DLD1 (cell line): ENCODE data around the gene LNPEP.

Source experiments
- in situ Hi-C: cut with HindIII; loops from 2 replicates; pipeline ENCODE4 v1.10.0; 2017; ENCODE audit warnings: low sequenced_read_pairs

Gene LNPEP

DNA sequence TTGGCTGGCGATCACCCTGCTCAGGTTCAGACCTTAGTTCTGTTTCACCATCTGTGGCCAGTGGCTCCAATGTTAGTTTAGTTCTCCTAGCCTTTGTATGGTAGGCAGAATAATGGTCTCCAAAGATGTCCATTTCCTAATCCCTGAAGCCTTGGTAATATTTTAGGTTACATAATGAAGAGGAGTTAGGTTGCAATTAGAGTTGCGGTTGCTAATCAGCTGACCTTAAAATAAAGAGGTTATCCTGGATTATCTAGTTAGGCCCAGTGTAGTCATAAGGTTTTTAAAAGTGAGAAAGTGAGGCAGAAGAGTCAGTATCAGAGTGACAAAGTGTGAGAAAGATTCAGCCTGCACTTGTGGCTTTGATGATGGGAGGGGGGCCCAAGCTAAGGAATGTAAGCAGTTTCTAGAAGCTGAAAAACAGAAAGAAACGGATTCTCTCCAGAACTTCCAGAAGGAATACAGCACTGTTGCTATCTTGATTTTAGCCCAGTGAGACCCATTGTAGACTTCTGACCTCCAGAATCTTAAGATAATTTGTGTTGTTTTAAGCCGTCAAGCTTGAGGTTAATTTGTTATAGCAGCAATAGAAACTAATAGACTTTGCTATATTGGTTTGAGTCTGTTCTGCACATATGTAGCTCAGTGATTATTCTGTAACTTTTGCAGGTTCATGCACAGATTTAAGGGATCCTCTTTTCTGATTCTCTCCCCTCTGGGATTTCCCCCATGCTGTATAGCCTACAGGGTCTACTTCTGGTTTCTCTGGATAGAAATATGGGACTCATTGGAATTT lies 21.6 kb downstream of the LNPEP start:
- in situ Hi-C loops = no loop called here

DNA sequence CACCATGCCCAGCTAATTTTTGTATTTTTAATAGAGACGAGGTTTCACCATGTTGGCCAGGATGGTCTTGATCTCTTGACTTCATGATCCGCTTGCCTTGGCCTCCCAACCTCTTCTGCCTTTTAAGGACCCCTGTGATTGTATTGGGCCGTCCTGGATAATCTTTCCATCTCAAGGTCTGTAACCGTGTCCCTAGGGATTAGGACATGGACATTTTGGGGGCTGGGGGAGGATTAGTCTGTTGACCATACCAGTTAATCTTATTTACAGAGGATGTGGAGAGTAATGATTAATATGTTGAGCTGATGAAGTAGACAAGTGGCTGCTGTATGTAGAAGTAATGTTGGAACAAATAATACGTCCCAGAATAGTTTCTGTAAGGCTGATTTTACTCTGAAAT lies 23.1 kb downstream of the LNPEP start:
- in situ Hi-C loops = no loop called here

DNA sequence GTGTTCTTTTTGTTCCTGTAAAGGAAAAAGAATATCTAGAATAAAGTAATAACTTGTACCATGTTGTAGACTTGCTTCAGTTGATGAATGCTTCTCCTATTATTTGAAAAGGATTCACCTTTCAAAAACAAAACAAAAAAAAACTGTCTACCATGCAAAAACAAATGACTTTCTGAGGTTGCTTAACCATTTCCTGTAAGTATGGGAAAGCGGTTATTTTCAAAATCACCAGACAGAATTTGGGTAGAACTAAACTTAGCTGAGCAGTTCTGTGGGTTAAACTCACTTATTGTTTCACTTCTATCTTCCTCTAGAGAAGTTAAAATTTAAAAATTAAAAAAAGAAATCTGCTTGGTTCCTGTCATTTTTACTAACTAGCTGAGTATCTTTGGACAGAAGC lies 25.2 kb downstream of the LNPEP start:
- in situ Hi-C loops = no loop called here

DNA sequence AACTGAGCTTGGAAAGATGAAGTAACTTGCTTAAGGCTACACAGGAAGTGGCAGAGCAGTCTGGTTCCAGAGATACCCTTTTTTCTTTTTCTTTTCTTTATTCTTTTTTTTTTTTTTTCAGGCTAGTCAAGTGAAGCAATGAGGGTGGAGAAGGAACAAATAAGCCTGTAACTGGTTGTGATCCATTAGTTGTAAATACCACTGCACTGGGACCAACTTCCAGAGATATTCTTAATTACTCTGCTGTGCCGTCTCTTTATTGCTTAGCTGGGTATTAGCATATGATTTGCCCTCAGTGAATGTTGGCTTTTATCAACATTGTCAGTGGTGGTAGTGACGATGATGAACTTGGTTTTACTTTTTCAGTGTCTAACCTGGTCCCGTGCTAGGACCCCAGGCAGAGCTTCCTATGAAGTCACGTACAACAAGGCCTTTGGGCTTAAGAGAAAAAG lies 26.7 kb downstream of the LNPEP start:
- in situ Hi-C loops = no loop called here

DNA sequence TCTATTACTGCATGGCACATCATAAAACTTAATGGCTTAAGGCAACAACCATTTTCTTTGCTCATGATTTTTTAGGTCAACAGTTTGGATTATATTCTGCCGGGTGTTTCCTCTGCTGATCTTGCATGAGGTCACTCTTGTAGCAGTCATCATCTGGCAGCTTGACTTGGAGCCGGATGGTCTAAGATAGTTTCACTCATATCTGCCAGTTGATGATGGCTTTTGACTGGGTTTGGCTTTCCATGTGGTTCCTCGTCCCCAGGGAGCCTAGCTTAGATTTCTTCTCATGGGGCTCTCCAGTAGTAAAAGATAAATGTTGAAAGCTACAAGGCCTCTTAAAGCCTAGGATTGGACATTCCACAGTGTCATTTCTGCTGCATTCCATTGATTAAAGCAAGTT lies 27.4 kb downstream of the LNPEP start:
- in situ Hi-C loops = no loop called here

DNA sequence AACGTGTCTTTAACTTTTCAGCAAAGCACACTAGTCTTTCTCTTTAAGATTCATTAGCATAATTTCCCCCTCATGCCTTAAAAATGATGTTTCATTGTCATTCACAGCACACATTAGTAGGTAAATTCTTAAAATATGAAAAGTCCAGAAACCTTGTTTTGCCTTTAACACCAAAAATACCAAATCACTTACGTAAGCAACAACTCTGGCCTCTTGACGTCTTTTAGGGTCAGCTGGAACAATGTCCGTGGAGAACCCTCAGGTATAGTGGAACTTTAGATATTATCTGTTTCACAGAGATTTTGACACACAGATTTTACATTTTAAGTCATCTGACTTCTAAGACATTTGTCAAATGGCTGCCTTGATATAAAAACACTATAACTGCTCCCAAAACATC lies 30.9 kb downstream of the LNPEP start:
- in situ Hi-C loops = no loop called here

DNA sequence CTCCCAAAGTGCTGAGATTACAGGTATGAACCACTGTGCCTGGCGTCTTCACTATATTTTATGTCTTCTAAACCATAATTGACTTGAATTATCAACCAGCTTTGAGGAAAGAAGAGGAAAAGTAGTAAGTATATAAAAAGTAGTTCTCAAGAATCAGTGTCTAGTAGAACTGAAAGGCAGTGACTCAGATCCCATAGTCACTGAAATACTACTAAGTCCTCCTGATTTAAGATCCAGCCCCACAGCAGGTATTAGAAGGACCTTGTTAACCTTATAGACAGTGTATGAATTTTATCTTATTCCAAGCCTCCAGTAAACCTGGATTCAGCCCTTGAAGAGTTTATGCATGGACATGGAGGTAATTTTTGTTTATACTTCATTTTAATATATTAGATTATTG lies 31.5 kb downstream of the LNPEP start:
- in situ Hi-C loops = no loop called here

DNA sequence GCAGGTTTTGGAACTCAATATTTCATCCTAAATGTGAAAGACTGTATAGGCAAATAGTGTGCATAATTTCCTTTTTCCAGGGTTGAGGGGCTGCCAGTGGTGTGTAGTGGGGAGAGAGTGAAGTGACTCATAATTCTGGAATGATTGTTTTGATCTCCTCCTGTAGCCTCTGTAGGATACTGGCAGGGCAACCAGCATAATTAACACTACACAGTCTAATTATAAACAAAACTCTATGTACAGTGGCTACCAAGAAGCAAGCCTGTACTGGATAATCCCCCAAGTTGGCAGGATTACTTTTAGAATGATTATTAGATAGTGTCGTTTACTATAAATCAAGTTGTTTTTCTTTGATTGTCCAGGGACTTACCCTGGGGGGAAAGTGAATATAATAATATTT lies 32.2 kb downstream of the LNPEP start:
- in situ Hi-C loops = no loop called here

DNA sequence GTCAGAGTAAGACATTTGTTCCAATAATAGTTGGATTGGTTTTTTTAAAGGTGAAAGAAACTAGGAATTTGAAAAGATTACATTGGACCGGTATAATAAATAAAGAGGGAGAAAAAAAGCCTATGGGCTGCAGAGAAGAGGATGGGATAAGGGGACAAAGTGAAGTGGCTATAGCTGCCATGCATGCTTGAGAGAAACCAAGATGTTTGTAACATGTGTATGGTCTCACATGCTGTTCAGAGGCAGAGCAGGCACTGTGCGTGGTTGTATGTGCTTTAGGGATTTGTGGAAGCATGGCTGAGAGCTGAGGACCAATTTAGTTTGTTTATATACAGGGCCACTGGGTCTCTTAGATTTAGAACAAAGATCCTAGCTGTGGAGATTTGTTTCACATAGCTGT lies 32.7 kb downstream of the LNPEP start:
- in situ Hi-C loops = no loop called here

DNA sequence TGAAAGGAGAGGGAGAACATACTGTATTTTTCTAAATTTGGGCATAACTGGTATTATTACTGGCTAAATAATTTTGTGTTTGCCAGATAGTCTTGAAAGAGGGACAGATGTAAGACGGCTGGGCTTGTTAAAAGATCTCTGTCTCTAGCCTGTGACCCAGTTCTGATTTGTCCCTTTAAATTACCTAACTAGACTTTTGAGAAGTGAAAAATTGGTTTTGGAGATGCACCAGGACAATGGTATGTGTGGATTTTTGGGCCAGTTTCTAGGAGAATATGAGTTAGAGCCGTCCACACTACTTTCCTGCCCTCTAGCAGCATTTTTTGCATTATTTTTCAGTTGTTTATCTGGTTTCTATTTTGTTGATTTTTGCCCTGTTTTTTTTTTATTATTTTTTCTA lies 33.5 kb downstream of the LNPEP start:
- in situ Hi-C loops = no loop called here

DNA sequence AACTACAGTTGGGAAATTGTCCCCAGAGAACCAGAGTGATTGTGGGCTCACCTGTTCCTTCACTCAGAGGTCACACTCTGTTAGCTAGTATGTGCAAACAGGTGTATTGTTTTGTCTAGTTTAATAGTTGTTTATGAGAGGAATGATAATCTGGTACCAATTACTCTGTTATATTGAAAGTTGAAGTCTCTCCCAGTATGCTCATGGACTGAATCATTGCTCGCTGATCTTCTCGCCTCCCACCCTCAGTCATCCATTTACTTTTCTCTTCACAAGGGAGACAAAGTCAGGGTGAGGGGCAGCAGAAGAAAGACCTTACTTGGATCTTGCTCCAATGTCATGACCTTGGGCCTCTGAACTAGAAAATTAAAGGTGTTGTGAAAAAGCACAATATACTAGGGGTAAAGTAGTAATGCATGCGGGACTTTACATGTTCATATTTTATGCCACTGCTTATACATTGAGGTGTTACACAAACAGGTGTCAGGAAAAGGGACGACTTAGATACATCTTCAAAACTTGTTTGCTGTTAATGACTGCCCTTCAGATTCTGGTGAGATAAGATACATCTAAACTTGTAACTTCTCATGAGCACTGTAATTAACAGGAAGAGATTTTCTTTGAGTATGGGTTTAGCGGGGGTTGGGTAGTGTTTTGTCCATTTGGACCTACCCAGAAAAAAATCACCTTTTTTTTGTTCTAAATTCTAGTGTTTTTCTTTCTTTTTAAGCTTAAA lies 36.9 kb downstream of the LNPEP start:
- in situ Hi-C loops = no loop called here

DNA sequence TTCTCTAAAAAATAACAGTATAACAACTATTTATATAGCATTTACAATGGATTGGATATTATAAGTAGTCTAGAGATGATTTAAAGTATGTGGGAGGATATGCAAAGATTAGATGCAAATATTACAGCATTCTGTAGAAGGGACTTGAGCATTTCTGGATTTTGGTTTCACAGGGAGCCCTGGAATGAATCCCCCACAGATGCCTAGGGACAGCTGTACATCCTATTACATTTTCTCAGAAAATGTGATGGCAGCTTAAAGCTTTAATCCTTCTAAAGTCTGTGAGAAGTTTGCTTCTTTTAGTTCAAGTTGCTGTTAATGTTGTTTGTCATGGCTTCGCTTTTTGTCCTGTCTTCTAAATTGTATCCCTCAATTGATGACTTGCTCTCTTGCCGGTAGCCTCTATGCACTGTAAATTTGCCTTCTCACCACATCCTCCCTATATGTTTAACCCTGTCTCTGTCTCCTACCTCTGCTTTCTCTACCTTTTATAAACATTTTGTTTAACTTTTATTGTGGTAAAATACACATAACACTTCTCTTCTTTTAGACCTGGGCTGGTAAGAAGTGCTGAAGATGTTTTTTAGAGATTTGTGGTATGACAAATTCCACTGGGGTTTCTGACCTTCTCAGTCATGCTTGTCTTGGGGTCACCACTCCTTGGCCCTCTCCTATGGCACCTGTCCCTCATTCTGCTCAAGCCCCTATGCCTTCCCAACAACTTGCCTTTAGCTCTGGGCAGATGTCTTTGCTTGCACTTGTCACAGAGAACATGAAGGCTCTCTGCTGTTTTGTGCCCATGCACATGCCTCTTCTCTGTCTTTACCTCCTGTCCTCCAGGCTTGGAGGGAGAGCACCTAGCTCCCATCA lies 37.9 kb downstream of the LNPEP start:
- in situ Hi-C loops = no loop called here

DNA sequence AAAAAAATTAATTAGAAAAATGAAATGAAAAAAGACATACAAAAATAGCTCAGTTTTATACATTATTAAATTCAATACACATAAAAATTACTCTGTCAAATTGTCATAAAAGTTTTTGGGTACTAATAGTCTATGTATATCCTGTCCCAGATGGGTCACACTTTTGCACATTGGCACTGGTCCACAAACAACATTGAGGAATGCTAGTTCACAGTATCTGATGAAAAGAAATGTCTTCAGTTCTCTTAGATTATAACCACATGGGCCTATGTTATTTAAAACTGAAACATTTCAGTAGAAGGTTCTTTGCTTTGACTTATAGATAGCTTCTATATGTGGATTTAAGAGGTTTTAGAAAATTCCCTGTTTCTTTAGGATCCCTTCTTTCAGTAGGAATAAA lies 39.8 kb downstream of the LNPEP start:
- in situ Hi-C loops = no loop called here

DNA sequence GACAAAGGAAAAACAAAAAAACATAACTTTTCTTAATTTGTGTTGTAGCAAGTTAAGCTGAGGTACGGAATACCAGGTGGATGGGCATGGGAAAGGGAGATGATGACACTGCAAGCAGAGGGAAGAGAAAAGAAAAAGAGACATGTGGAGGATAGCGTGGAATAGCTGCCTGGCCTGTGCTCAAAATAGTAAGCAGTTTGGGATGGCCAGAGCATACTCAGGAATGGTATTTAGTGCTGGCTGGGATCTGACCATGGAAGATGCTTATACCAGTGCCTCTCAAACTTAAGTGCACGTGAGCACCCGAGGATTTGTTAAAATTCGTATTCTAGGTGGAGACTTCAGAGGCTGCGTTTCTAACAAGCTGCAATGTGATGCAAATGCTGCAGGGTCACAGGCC lies 41.3 kb downstream of the LNPEP start:
- in situ Hi-C loops = no loop called here

DNA sequence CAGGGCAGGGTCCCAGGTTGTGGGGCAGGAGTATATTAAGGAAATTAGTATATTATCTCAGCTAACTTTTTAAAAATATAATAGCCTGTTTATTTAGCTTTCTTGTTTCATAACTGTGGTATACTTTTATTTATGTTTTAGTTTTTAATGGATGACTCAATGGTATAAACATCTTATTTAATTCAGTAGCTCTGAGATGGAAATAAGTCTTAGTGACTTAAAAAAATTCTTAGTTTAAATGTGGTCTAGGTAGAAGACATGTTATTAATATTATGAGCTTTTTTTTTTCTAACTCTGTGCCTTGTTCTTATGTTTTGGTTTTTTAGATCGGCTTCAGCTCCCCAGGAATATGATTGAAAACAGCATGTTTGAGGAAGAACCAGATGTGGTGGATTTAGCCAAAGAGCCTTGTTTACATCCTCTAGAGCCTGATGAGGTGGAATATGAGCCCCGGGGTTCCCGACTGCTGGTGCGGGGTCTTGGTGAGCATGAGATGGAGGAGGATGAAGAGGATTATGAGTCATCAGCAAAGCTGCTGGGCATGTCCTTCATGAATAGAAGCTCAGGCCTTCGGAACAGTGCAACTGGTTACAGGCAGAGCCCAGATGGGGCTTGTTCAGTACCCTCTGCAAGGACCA lies 43.1 kb downstream of the LNPEP start:
- in situ Hi-C loops = no loop called here

DNA sequence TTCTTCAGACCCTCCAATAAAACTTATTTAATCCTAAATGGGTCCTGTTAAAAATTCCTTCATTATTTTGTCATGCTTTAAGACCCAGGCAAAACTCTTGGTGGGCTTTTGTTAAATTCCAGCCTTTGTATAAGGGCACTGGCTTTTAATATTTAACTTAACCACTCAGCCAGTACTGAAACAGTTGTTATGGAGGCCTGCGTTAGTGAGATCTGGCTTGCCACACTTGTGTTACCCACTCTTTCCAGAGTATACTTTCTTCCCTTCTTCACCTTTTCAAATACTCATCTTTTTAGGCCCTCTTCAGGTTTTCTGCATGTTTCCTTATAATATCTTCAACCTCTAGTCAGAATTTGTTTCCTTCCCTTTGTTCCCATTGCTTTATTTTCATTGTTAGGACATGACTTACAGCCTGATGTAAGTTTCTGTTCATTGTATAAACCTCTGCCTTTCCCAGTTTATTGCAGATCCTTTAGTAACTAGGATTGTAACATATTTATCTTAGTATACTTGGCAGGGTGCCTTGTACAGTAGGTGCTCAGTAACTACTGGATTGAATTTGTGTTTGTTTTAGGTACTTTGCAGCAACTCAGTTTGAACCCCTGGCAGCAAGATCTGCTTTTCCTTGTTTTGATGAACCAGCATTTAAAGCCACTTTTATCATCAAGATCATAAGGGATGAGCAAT lies 48.8 kb downstream of the LNPEP start:
- in situ Hi-C loops = no loop called here

DNA sequence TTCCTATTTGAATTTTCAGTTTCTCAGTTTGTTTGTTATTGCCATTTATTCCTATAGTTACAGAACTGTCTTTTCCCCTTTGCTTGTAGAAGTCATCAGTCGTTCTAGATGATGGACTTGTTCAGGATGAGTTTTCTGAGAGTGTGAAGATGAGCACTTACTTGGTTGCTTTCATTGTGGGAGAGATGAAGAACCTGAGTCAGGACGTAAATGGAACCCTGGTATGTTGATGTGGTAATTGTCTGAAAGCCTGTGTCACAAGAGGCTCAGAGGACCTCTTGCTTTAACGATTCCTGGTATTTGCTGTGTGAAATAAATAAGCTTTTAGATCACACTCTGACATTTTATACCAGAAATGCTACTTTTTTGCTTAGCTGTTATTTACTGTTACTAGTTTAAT lies 50.6 kb downstream of the LNPEP start:
- in situ Hi-C loops = no loop called here

DNA sequence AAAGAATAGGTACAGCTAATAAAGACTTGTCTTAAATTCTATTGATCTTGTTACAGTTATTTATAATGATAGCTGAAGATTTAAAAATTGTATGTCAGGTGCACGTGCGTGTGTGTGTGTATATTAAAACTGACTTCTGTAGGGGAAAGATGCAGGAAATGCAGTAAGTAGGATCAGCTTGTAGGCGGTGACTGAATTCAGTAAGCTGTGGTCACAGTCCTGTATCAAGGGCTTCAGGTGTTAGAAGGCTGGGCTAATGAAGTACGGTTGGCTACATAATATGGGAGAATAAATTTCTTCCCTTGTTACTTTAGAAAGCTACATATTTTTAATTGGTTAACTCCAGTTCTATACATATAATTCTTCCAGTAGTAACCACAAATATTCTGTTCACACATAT lies 54.2 kb downstream of the LNPEP start:
- in situ Hi-C loops = no loop called here

DNA sequence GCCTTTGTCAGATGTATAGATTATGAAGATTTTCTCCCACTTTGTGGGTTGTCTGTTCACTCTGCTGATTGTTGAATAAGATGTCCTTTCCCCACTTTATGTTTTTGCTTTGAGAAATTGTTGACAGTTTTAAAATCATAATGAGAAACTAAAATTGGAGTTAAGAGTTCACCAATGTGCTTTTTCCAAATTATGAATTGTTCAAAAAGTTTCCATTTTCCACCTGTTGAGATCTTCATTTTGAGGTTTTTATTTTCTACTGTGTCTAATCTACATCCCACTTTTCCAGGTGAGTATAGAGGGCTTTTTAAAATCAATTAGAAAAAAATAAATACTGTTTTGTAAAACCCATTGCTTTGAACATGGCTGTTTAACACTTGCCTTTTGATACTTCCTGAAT lies 55.8 kb downstream of the LNPEP start:
- in situ Hi-C loops = no loop called here

DNA sequence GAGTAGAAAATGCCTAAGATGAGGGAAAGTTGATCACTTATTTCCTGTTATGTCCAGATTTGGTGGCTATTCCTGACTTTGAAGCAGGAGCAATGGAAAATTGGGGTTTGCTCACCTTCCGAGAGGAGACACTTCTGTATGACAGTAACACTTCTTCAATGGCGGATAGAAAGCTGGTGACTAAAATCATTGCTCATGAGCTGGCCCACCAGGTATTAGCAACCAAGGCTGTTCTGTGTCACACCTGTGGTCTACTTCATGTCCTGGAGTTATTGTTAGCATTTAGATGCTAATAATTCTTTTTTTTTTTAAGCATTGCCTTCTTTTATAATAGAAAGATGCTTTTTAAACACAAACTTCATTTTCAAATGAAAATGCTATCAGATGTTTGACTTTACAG lies 57.9 kb downstream of the LNPEP start:
- in situ Hi-C loops = no loop called here

DNA sequence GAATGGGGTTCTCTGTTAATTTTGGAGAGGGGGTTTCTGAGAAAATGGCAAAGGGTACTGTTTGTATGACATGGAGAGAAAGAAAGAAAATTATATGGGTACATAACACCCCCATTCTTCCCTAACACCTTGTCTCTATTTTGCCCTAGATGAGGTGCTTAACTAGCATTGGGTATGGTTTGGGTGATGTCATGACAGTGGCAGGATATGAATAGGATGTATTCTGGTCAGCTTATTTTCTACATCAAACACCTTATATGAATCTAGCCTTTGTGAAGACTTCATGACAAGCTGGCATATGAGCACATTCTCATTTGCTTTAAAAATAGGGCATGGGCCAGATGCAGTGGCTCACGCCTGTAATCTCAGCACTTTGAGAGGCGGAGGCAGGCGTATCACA lies 58.6 kb downstream of the LNPEP start:
- in situ Hi-C loops = no loop called here
